ENCODE results near the gene ZNF408.

ZNF408 gene

DNA sequence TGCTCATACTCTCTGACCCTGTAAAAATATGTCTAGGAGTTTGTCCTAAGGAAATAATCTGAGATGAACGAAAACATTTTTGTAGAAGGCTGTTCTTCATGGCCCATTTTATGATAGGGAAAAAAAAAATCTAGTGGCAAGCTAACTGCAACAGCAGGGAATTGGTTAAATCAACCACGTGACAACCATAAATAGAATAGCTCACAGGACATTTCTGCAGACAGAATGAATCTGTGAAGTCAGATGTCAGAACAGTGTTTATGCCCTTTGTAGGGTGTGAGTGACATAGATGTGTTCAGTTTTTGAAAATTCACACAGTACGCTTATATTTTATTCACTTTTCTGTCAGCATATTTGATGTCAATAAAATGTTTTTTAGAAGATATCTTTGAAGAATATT lies 16.5 kb upstream of the ZNF408 start:
- DNase-seq (ENCODE audit: low spot score), result no peak

DNA sequence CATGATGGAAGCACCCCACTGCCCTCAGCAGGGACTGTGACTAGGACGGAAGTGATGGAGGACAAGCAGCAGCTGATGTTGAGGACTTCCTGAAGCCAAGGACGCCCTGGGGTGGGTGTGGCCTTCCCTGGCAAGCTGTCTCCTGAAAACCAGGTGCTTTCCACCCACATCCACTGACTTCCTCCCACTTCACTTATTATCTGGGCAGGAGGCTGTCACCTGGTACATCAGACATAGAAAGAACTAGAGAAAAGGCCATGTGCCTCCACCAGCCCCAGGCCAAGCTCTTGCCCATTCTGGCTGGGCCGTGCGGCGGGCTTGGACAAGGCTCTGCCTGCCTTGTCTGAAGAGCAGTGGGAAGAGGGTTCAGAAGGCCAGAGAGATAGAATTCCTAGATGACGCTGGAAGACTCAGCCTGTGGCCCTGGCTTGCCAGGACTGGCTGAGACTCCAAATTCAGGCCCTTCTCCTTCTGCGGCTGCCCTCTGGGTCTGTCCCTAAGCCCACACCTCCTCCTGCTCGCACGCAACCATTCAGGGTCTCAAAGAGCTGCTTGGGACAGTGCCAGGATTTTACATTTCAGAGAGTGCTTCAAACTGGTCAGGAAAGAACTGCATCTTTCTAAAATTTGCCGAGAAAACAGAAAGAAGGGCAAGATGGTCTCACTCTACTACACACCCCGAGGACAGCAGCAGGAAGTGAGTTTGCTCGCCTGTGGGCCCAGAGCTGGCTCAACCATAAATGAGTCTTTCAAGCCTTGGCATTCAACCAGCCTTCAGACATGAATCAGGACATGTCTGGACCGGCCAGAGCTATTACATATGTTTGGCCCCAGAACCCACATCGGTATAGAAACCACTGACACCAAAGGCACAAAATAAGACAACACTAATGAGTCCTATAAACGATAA lies 13.7 kb upstream of the ZNF408 start:
- in situ Hi-C loops (cut with MboI; ENCODE audit: low sequenced_read_pairs, unreplicated experiment), result no loop called here
- DNase-seq (ENCODE audit: low spot score), result no peak
- TF ChIP-seq, protein P1, sequence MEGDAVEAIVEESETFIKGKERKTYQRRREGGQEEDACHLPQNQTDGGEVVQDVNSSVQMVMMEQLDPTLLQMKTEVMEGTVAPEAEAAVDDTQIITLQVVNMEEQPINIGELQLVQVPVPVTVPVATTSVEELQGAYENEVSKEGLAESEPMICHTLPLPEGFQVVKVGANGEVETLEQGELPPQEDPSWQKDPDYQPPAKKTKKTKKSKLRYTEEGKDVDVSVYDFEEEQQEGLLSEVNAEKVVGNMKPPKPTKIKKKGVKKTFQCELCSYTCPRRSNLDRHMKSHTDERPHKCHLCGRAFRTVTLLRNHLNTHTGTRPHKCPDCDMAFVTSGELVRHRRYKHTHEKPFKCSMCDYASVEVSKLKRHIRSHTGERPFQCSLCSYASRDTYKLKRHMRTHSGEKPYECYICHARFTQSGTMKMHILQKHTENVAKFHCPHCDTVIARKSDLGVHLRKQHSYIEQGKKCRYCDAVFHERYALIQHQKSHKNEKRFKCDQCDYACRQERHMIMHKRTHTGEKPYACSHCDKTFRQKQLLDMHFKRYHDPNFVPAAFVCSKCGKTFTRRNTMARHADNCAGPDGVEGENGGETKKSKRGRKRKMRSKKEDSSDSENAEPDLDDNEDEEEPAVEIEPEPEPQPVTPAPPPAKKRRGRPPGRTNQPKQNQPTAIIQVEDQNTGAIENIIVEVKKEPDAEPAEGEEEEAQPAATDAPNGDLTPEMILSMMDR (IDR thresholded peaks at IDR 0.05; ENCODE audit: borderline replicate concordance, control extremely low read depth, extremely low read depth, insufficient read depth, missing control alignments), result no peak

More for the DNA sequence above, 16.5 kb upstream of the ZNF408 start:
- in situ Hi-C loops (cut with MboI; ENCODE audit: low sequenced_read_pairs, unreplicated experiment), result no loop called here
- TF ChIP-seq, protein P1 (IDR thresholded peaks at IDR 0.05; ENCODE audit: borderline replicate concordance, control extremely low read depth, extremely low read depth, insufficient read depth, missing control alignments), result no peak

DNA sequence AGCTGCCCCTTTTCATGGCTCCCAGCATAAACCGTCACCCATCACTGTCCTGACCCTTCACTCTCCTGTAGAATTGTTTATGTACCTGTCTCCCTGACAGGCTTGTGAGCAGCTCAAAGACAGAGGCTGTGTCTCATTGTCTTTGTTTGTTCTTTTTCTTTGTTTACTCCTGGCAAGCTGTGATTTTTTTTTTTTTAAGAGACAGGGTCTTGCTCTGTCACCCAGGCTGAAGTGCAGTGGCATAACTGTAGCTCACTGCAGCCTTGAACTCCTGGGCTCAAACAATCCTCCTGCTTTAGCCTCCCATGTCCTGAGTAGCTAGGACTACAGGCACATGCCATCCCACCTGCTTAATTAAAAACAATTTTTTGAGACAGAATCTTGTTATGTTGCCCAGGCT lies 10.1 kb upstream of the ZNF408 start:
- in situ Hi-C loops (cut with MboI; ENCODE audit: low sequenced_read_pairs, unreplicated experiment), result no loop called here
- no peak for DNase-seq (ENCODE audit: low spot score)
- TF ChIP-seq, protein P1 (IDR thresholded peaks at IDR 0.05; ENCODE audit: borderline replicate concordance, control extremely low read depth, extremely low read depth, insufficient read depth, missing control alignments), result no peak

DNA sequence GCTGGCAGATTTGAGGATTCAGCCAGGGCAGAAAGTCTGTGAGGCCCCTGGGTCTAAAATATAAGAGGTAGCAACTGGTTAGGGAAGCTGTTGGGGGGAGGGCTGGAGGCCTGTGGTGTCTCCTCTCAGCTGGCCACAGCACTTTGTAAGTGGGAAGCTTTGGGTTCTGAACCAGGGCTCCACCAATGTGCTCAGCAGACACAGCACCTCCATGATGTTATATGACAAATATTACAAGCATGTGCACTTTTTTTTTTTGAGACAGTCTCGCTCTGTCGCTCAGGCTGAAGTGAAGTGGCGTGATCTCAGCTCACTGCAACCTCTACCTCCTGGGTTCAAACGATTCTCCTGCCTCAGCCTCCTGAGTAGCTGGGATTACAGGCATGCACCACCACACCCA lies 8.4 kb upstream of the ZNF408 start:
- TF ChIP-seq, protein P1 (IDR thresholded peaks at IDR 0.05; ENCODE audit: borderline replicate concordance, control extremely low read depth, extremely low read depth, insufficient read depth, missing control alignments), result no peak
- in situ Hi-C loops (cut with MboI; ENCODE audit: low sequenced_read_pairs, unreplicated experiment), result no loop called here

DNA sequence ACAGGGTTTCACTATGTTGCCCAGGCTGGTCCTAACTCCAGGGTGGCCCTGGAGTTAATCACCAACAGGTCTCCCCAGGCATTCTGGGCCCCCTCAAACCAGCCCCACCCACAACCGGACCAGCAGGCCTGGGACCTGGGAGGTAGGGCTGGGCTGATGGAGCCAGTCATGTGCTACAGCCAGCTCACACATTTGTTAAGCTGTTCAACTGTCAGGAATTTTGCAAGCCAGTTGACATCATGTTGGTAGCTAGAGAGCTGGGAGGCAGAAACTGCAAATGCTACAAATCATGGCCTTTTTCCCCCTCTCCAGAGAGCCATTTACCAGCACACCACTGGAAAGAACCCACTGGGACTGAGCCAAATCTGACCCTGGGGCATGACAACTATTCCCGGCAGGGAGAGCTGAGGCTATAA lies 7.2 kb upstream of the ZNF408 start:
- no peak for DNase-seq (ENCODE audit: low spot score)
- in situ Hi-C loops (cut with MboI; ENCODE audit: low sequenced_read_pairs, unreplicated experiment), result no loop called here
- TF ChIP-seq, protein P1 (IDR thresholded peaks at IDR 0.05; ENCODE audit: borderline replicate concordance, control extremely low read depth, extremely low read depth, insufficient read depth, missing control alignments), result no peak

More for the DNA sequence above, 8.4 kb upstream of the ZNF408 start:
- DNase-seq (ENCODE audit: low spot score), result no peak

DNA sequence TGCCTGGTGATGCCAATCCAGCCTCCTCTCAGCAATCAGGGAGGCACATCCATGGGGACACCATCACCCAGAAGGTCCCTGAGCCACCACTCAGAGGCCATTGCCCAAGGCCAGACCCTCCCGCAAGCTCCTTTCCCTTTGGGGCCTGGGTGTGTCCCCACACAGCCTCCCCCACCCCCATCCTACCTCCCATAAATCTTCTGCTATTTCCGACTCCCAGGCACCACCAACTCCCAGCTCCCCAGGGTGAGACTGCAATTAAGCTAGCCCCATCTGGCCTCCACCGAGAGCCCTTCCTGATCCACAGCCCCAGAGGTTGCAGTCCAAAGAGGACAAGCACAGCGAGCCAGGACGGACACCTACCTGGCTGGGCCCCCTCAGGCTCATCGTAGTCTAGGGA lies 6.8 kb upstream of the ZNF408 start:
- no peak for DNase-seq (ENCODE audit: low spot score)
- in situ Hi-C loops (cut with MboI; ENCODE audit: low sequenced_read_pairs, unreplicated experiment), result no loop called here
- TF ChIP-seq, protein P1 (IDR thresholded peaks at IDR 0.05; ENCODE audit: borderline replicate concordance, control extremely low read depth, extremely low read depth, insufficient read depth, missing control alignments), result no peak
